Measurements from ENCODE around the gene JOSD2. TPM values are rescaled to one million over a fixed set of nuclear protein-coding genes. Genes with fewer than 3 reads are reported as not detected.

The JOSD2 gene
- total and polyA plus RNA-seq, 8 donors: 9.9 to 79.4 (median 61.0) TPM; not detected in 1

DNA sequence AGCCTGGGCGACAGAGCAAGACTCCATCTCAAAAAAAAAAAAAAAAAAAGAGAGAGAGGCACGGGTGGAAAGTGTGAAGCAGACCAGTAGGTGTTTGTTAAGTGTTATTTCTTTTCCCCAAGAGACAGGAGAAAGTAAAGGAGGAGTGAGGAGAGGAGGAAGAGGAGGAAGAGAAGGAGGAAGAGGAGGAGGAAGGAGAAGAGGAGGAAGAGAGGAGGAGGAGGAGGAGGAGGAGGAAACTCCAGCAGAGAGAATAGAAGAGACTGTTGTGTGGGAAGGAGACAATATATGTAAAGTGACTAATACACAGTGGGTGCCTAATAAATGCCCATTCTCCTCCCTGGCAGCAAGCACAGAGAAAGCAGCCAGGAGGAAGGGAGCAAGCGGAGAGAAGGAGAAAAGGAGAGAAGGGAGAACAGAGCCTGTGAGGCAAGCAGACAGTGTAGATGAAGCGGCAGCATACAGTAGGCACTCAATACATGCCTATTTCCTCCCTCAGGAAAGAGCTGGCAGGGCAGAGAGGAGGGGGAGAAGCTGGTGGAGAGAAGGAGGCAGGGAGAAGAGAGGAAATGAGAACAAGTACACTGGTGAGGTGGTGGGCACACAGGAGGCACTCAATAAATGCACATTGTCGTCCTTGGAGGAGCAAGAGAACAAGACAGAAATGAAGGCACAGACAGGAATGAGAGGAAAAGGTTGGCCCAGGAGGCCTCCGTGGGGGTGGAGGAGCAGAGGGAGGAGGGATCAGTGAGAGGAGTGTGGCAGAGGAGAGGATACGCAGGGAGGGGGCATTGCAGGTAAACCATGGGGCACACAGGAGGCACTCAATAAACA lies 16.6 kb downstream of the JOSD2 start:
- H3K4me3 ChIP-seq: no peak overlapping the region
- no peak overlapping the region for H3K27ac ChIP-seq
- intact Hi-C loops (cut with DNase I; ENCODE audit: low total_unique reads): no loop called here
- WGBS, 5 donors: 55 to 63% (median 57%) methylated on average over 6 to 7 of the region's 7 CpGs
- peaks cover 0 to 8% (median 2%) of the 10 kb centered on the region in 4 donors for H3K36me3 ChIP-seq
- peaks cover 0 to 4% (median 0%) of the 10 kb centered on the region in 4 donors for H3K9me3 ChIP-seq
- TF ChIP-seq POLR2A (IDR thresholded peaks at IDR 0.05) (no peak), EP300 (IDR thresholded peaks at IDR 0.05) (no peak)
- H3K27me3 ChIP-seq: peaks cover 0 to 22% (median 5%) of the 10 kb centered on the region in 3 donors
- no peak for DNase-seq
- H3K4me1 ChIP-seq: peaks cover 0 to 4% (median 0%) of the 10 kb centered on the region in 4 donors

DNA sequence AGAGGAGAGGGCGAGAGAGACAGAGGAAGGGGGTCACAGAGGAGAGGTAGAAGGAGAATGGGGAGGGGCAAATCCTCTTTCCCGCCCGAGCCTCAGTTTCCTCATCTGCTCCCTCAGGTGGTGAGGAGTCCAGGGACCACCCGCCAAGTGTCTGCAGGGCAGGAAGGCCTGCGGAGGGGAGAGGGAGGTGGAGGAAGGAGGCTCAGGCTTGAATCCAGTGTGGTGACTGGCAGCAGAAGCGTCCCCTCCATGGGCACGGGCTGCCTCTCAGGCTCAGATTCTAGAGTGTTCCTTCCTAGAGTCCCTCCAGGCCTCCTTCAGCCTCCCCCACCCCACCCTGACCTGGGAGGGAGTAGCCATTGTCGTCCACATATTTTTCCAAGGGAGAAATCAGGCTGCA lies 17.8 kb downstream of the JOSD2 start:
- Histone ChIP-seq H3K4me1 (peaks cover 0 to 4% (median 0%) of the 10 kb centered on the region in 4 donors), H3K9me3 (peaks cover 0 to 4% (median 0%) of the 10 kb centered on the region in 4 donors), H3K27me3 (peaks cover 0 to 34% (median 5%) of the 10 kb centered on the region in 3 donors), H3K4me3 (no peak overlapping the region), H3K27ac (no peak overlapping the region), H3K36me3 (peaks cover 0 to 8% (median 2%) of the 10 kb centered on the region in 4 donors)
- no peak for TF ChIP-seq EP300 (IDR thresholded peaks at IDR 0.05)
- no peak for TF ChIP-seq POLR2A (IDR thresholded peaks at IDR 0.05)
- TF ChIP-seq POLR2AphosphoS5 (IDR thresholded peaks at IDR 0.05): no peak
- TF ChIP-seq CTCF (IDR thresholded peaks at IDR 0.05): no peak
- no peak for DNase-seq
- WGBS, 5 donors: 52 to 71% (median 66%) methylated on average over 7 to 8 of the region's 8 CpGs
- intact Hi-C loops (cut with DNase I; ENCODE audit: low total_unique reads): no loop called here

- peaks cover 0 to 4% (median under 1%) of the 10 kb centered on the region in 4 donors for H3K4me1 ChIP-seq
- no peak overlapping the region for H3K4me3 ChIP-seq
- WGBS, 5 donors: 3 to 26% (median 6%) methylated on average over 9 to 12 of the region's 12 CpGs
- H3K27me3 ChIP-seq: peaks cover 0 to 41% (median 7%) of the 10 kb centered on the region in 3 donors
- H3K36me3 ChIP-seq: peaks cover 0 to 8% (median 2%) of the 10 kb centered on the region in 4 donors
- H3K27ac ChIP-seq: no peak overlapping the region
- H3K9me3 ChIP-seq: peaks cover 0 to 4% (median 0%) of the 10 kb centered on the region in 4 donors
- intact Hi-C loops (cut with DNase I; ENCODE audit: low total_unique reads): no loop called here
- TF ChIP-seq POLR2AphosphoS5 (IDR thresholded peaks at IDR 0.05) (no peak), EP300 (IDR thresholded peaks at IDR 0.05) (no peak), CTCF (IDR thresholded peaks at IDR 0.05) (no peak), POLR2A (IDR thresholded peaks at IDR 0.05) (no peak)
- DNase-seq: peak in 1 of 2 donors; percentile 41
These were observed 18.5 kb downstream of the JOSD2 start for GRCh38 chr19:50492303-50493052.

DNA sequence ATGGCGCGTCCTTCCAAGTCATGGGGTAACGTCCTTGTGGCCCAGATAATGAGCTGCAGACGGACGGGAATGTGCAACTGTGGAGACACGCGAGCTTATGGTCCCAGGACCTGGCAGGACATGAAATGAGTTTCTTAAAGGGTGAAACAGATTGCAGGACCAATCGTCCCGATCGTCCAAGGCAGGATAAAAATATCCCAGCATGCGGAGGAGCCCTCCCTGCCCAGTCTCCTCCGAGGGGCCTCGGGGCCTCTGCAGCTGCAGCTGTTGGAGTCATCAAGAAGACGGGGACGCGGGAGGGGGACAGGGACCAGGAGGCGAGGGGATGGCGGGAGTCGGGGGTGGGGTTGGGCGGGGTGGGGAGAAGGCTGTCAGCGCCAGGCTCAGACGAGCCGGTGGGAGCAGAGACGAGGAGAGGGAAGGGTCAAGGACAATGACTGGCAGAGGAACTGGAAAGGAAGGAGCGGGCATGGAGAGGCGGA lies 20.0 kb downstream of the JOSD2 start:
- H3K36me3 ChIP-seq: peaks cover 0 to 8% (median 2%) of the 10 kb centered on the region in 4 donors
- peaks cover 0 to 5% (median 0%) of the 10 kb centered on the region in 4 donors for H3K4me1 ChIP-seq
- no peak overlapping the region for H3K4me3 ChIP-seq
- H3K27me3 ChIP-seq: peaks cover 0 to 50% (median 11%) of the 10 kb centered on the region in 3 donors
- WGBS, 5 donors: 31 to 58% (median 50%) methylated on average over 22 to 26 of the region's 26 CpGs
- peak in 1 of 2 donors; percentile 39 for DNase-seq
- TF ChIP-seq POLR2AphosphoS5 (IDR thresholded peaks at IDR 0.05) (no peak), POLR2A (IDR thresholded peaks at IDR 0.05) (no peak), EP300 (IDR thresholded peaks at IDR 0.05) (no peak), CTCF (IDR thresholded peaks at IDR 0.05) (no peak)
- no peak overlapping the region for H3K27ac ChIP-seq
- peaks cover 0 to 4% (median 0%) of the 10 kb centered on the region in 4 donors for H3K9me3 ChIP-seq
- intact Hi-C loops (cut with DNase I; ENCODE audit: low total_unique reads): no loop called here
